Posterior cingulate gyrus (tissue), 11 donors: Measurements from ENCODE around the gene CAMTA1.
A peak's percentile ranks its signal among the peaks of the same experiment; 100 is the strongest.

ENCODE experiments used
- DNase-seq, 10 donors: peaks; one replicate each; pipeline versions ENCODE4 v3.0.0 to v3.0.0-alpha.2; 2020 to 2021; ENCODE audit warnings: mixed read lengths in 3 of 10
- intact Hi-C: fragments of 100-400 bp; cut with DNase I; formaldehyde crosslinking; loops from one replicate; pipeline ENCODE4 v1.15.1; 2023

CAMTA1 gene

DNA sequence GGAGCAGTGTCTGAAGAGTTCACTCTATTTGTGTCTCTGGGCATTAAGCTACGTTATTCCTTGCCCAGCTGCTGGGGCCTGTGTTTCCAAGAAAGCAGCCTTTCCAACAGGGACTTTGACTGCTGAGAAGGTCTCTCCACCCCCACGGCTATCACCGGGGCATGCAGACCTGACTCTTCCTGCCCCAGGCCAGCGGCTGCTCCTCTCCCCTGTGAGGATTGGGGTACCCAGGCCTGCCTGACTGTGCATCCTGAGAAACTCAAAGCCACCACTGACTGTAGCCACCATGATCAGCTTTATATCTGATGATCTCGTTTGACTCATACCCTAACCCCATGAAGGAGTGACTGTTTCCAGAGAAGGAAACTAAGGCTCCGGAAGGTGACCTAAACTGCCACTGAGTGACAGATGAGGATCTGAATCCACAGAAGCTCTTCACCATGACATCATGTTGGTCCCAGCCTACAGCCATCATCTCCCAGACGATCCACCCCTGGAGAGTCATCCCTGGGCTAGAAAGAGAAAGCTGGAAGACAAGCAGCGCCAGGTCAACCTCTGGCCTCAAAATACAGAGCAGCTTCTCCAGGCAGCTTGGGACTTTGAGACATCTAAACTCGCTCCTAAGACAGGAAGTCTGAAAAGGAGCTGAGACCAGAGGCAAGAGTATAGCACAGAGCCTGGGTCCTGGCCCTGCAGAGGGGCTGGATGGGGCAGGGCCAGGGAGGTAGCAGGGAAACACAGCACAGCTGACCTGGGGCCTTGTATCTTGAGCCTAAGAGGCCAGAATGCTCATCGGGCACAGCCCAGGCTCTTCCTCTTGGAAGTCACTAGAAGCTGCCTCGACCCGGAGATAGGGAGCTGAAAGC is 741.8 kb downstream of the CAMTA1 start:
- intact Hi-C loops = no loop called here
- peak in 3 of 10 donors; percentile 9 to 58 (median 18) for DNase-seq

DNA sequence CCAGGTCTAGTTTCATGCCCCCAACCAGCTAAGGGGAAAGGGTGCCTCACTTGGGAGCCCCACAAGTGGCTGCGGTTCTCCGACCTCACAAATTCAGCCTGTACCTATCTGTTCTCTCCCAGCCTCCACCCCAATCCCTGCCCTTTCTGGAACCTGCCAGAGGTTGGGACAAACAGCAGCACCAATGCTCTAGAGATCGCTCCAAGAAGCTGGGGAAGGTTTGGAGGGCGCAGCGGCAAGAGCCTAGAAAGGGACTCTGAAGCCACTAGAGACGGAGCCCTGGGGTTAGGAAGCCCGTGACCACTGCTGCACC is 742.4 kb downstream of the CAMTA1 start:
- intact Hi-C loops = no loop called here
- peak in 2 of 10 donors; percentile 2 to 37 for DNase-seq

DNA sequence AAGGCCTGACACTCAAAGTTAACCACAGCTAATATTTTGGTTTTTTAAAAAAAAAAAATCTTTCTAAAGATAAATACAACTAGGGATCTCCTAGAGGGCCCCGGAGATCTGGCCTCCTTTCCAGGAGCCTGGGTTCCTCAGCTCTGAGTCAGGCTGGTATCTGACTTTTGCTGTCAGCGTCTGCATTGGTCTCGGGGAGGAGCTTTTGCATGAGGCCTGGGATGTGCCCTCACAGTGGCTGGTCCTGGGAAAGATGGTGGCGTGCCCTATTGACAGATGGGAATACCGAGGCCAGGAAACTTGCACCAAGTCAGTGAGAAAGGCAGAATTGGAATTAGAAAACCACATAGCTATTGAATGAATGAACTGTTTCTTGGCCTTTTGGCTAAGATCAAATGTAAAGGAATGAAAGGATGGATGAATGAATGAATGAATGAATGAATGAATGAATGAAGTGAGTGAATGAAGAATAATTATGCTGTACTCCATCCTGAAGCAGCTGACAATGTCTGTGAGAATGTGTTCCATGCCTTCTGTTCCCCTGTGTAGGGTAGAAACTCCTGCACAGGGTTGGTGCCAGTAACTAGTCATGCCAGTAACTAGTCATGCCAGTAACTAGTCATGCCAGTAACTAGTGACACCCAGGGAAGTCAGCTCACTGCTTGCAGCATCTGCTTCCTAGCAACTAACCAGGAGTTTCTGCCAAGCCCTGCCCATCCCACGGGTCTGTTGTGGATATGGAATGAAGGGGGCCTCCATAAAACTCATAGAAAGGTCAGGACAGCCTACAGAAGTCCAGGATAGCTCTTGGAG is 743.3 kb downstream of the CAMTA1 start:
- intact Hi-C loops = no loop called here
- peak in 2 of 10 donors; percentile 4 to 65 for DNase-seq

DNA sequence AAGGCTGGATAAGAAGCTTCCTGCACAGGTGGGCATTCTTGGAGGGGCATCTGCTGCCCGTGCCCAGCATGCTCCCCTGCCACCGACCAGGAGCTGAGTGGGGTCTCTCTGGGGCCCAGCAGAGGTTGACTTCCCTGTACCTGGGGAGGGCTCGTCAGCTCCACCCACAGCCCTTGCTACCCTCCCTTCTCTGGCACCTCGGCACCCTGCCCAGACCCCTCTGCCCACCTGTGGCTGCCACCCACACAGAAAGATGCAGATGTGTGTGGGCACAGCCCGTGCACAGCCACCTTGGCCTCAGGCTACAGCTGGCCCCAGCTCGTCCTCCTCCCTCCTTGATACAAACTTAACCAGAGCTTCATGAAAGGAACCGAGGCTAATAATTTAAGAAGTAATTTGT is 744.7 kb downstream of the CAMTA1 start:
- DNase-seq = peak in 3 of 10 donors; percentile 35 to 59 (median 51)
- intact Hi-C loops = no loop called here

DNA sequence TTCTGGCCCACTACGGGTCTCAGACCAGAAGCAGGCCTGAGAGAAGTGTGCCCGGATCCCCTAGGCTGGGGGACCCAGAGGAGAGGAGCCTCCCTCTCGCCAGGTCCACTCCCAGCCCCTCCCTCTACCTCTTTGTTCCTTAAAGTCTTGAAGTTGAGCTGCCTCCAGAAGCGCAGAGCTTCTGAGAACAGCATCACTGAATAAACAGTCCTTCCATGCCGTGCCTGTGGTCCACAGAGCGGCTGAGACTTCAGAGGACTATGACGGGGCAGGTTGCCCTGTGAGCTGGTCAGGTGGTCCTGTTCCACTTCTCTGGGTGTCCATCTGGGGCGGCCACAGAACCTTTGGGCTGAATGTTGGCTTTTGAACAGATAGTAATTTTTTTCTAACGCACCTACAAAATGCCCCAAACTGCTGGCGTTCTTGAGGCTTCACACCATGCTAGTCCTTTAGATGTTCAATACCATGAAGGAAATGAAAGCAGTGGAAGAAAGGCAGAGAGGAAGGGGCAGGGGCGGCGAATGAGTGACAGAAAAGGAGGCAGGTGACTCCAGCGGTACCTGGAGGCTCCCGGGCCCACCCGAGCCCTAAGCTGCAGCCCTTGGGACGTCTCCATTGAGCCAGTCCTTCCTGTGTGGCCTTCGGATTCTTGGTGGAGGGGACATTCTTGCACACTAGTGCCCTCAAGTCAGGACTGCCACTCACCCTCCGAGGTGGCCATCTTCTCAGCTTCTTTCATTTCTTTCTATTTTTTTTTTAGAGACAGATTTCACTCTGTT is 746.5 kb downstream of the CAMTA1 start:
- intact Hi-C loops = no loop called here
- DNase-seq = peak in 4 of 10 donors; percentile 10 to 72 (median 58)

DNA sequence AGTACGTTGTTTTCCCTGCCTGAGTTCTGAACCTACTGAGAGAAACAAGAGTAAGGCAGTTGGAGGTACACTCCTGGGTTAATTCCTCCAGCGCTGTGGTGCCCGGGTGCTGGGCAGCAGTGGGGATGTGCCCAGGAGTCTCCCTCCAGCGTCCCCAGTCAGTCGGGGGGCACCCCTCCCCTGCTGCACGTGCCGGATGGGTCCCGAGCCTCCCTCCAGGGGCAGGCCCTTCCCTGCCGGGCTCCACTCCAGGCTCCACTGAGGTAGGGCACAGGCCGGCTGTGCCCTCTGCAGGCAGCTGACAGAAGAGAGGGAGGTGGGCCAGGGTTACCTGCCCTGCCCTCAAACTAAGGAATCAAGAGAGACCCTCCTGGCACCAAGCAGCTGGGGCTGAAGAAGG is 747.8 kb downstream of the CAMTA1 start:
- peak in 4 of 10 donors; percentile 18 to 70 (median 56) for DNase-seq
- intact Hi-C loops = no loop called here

DNA sequence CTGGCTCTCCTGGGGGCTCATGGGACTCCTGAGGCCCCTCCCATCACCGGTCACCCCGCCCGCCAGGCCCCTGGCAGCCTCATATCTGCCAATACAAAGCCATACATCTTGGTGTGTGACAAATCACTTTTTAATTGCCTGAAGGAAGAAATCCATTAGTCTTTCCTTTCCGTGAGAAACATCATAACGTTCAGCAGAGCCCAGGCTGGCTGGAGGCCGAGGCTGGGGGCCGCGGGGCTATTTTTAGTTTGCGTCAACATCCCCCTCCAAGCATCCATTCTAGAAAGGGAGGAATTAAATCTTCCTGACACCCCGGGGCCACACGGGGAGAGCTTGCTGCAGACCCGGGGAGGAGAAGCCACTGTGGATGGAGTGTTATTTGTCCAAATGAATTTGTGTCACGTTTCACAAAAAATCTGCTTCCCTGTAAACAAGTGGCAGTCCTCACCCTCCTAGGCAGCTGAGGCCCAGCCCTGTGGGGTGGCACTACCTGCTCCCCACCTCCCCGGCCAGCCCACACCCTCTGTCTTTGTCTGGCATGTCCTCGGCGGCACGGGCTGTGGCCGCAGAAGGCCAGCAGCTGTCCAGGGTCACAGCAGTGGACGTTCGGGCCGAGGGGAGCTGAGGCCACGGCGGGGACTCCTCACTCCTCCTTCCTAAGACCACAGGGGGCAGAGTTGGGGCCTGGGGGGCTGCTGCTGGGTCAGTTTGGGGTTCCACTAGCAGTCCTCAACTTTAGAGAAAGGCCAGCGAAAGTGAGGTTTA is 749.0 kb downstream of the CAMTA1 start:
- intact Hi-C loops = no loop called here
- peak in 2 of 10 donors; percentile 58 to 71 for DNase-seq

DNA sequence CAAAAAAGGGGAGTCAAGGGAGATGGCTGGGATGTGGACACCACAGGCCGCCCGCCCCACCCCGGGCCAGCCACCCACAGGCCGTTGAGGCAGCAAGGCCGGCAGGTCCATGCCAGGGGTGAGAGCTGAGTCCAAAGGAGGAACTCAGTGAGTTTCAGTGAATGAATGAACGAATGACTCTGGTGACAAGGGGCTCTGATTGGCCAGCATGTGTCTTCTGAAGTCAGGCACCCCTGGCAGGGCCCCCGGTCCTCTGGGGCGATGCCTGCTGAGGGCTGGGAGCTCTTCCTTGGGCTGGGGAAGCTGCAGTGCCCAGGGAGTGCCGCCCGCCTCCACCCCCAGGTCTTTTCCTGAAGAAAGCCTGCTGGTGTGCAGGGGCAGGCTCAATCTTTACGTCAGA is 749.8 kb downstream of the CAMTA1 start:
- intact Hi-C loops = no loop called here
- DNase-seq = peak in 1 of 10 donors; percentile 71

DNA sequence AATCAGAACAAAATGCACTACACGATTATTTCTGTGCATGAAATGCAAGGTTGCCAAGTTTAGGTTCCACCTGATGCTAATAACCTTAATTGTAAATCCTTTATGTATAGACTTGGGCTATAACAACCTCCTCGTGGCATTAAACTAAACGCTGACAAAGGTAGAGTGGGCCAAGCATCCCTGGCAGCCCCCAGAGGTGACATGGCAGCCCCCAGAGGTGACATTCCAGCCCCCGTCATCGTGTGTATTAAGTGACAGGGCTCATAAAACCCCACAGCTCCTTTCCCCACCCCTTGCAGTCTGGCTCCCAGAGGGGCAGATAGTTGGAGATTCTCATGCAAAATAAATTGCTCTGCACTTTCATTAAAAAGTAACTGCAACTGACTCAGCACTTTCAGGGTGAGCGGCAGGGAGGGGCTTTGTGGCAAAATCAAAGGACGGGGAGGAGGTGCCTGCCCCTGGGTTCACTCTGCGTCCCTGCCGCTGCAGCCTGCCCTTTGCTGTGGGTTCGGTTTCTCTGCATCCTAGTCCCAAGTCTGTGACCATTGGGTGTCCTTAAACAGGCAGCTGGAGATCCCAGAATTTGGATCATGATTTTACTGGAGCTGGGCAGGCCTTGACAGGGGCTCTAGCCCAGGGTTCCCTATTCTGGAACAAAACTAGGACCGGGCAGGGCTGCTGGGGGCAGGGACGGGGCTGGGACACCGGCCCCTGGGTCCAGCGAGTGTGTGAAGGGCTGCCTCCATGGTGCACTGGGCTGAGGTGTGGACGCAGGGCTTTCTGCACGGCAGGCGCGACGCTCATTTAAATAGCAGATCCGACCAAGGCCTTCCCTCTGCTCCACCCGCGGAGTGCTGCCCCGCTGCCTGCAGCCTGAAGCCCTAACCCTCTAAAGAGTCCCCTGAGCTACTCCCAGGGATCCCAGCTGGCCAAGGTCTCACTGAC is 751.0 kb downstream of the CAMTA1 start:
- peak in 3 of 10 donors; percentile 11 to 74 (median 29) for DNase-seq
- intact Hi-C loops = no loop called here

DNA sequence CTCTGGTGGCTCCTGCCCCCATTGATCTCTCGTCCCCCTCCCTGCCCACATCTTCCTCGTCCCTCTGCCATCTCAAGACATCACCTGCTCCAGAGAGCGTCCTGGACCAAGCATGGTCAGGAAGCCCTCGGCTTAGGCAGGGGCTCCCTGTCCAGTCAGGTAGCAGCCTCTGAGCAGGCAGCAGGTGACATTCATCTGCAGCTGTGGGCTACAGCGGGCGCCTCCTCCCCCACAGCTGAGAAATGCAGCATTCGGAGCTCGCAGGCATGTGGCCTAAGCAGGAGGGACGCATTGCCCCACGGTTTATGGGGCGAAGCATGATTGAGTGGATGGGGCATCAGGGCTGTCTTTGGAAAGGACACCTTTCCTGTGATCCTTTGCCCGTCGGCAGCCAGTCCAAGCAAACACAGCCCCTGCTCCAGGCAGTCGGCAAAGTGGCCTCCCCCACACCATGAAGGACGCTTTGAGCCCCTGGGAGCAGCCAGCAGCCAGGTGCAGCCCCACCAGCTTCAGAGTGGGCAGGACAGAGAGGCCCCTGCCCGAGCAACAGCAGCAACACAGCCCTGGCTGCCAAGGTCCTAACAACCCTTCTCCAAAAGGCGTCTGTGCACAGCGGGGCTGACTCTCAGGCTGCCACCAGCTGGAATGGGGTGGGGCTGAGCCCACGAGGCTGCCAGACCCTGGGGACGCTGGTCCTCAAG is 751.8 kb downstream of the CAMTA1 start:
- DNase-seq = peak in 4 of 10 donors; percentile 13 to 72 (median 63)
- intact Hi-C loops = no loop called here

DNA sequence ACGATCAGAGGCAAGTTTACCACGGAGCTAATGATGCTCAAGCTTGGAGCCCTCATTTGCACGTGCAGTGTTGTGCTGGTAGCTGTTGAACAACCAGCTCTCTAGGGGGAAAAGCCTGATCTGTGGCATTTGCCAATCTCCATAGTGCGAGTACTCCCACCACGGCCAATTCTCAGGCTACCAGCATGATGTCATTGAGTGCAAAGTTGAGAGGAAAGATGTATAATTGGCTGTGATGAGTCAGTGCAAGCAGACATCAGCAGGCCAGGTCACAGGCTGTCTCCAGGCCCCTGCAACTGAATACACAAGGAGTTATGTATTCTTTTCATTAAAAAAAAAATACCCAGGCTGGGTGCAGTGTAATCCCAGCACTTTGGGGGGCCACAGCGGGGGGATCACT is 752.8 kb downstream of the CAMTA1 start:
- intact Hi-C loops = no loop called here

DNA sequence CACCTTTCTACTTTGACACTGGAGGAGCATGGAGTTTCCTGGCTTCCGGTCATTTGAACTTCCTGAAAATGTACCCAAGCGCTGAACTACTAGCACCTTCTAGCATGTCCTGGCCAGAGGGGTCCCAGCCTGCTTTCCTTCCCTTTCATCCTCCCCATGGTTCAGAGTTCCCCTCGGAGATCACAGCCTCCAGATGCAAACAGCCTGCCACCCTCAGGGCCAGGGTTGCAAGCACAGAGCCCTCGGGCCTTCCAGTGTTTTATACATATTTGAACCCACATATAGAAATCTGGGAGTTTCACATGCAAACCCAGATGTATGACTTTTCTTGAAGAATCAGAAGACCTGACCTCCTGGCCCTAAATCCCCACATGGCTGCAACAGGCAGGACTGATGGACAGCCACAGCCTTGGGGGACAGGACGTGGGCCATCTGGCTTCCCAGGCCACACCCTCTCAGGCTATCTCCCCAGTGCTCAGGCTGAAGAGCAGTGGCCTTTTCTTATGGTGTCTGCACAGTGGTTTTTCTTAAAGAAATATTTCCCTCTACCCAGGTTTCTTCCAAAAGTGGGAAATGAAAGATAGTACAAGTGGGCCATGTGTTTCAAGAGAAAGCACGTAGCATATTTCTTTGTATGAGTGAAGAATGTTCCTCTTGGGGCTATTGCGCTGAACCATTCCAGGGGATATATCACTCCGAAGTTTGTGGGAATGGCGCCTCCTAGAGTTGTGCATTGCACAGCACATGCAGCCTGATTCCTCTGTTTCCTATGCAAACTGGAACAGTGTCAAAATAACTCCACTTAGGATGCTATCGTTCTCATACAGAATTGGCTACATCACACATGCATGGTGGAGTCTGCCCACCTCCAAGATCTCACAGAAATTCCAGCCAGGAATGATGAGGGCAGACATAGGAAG is 753.9 kb downstream of the CAMTA1 start:
- peak in 1 of 10 donors; percentile 39 for DNase-seq
- intact Hi-C loops = no loop called here

More for the DNA sequence above, 752.8 kb downstream of the CAMTA1 start:
- DNase-seq = peak in 4 of 10 donors; percentile 11 to 69 (median 35)

DNA sequence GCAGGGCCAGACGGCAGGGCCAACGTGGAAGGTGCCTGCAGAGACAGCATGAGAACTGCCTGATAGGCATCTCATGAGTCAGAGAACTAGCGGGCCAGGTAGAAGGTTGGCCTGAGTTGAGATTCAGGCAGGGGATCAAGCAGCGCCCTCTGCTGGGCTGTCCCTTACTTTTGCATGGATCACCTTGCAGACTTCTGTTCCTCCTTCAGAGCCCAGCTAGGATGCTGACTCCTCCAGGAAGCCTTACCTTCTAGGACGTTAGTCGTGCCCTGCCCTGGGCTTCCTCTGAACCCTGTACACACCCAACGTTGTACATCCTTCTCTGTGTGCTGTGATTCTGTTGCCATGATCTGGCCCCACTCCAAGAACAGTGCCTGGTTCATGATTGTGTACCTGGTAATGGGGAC is 754.5 kb downstream of the CAMTA1 start:
- peak in 6 of 10 donors; percentile 15 to 85 (median 46) for DNase-seq

DNA sequence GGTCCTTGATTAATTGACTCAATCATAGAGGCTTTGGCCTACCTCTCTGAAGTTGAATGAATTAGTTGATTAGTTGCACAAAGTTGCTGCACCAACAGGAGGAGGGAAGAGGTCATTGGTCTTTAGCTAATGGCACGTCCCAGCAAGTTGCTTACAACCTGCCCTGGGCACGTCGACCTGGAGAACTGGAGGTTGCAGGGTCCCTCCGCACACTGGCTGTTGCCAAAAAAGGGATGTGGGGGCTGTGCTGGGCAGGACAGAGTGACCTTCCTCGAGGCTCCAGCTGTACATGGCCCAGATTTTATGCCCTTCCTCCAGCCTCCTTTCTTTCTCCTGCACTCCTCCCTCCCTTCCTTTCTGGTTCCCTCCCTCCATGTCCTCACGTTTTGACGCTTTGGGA is 755.6 kb downstream of the CAMTA1 start:
- intact Hi-C loops = no loop called here
- DNase-seq = peak in 2 of 10 donors; percentile 25 to 76

More for the DNA sequence above, 754.5 kb downstream of the CAMTA1 start:
- intact Hi-C loops = no loop called here

DNA sequence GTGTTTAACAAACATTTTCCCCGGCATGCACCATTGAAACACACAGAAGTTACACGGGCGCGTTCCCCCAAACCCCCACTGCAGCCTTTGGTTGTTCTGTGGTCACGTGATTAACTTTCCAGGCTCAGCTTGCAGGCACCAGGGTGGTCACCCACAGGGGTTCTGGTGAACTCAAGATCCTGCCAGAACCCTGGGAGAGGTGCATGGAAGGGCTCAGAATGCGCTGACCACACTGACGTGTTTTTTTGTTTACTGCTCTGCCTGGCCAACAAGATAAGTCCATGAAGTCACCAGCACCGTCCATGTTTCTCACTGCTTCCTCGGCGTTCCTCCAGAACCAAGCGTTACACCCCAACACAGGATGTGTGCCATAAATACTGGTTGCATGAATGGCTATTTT is 756.4 kb downstream of the CAMTA1 start:
- peak in 2 of 10 donors; percentile 11 to 49 for DNase-seq

DNA sequence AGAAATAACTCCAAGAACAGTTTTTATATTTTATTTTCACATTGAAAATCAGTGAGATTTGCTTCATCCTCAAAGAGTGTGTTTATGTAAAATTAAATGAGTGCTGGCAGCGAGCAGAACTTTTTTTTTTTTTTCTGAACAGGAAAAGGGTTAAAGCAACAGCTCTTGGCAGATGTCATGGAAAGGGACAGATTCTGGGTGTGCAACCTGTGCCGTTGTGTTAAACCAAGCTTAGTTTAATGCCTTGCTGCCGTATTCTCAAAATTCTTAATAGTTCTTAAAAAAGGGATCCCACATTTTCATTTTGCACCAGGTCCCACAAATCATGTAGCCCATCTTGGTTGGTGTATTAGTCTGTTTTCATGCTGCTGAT is 758.5 kb downstream of the CAMTA1 start:
- DNase-seq = no peak
- intact Hi-C loops = no loop called here

More for the DNA sequence above, 756.4 kb downstream of the CAMTA1 start:
- intact Hi-C loops = no loop called here
